HL-60 (cell line): ENCODE data around the gene SEC14L1.

Experiments used
- DNase-seq, 2 experiments: peaks; one replicate each; pipeline ENCODE4 v3.0.0-alpha.2; 2010 to 2020; ENCODE audit warnings: low read depth in 1 of 2, low spot score in 1 of 2
- H3K27ac ChIP-seq: fragments of 250-450 bp; sonication (Bioruptor Pico); replicated peaks from 2 replicates; pipeline ENCODE4 v1.5.1; 2020; ENCODE audit warnings: mild to moderate bottlenecking, moderate library complexity
- H3K27me3 ChIP-seq: fragments of 250-450 bp; sonication (Bioruptor Pico); 2 replicates; pipeline ENCODE4 v1.5.1; 2021; ENCODE audit warnings: mild to moderate bottlenecking, moderate library complexity; ENCODE audit not compliant: insufficient read depth, poor library complexity, severe bottlenecking
- H3K4me3 ChIP-seq: replicated peaks from 2 replicates; pipeline ENCODE4 v1.5.1; 2011; ENCODE audit warnings: mild to moderate bottlenecking, control low read depth, low read length; ENCODE audit not compliant: insufficient read depth
- GABPA ChIP-seq: IDR thresholded peaks from 2 replicates; pipeline ENCODE4 v1.6.1; 2012; ENCODE audit warnings: low read depth
- POLR2AphosphoS5 ChIP-seq: IDR thresholded peaks from 2 replicates; pipeline ENCODE4 v1.6.1; 2012; ENCODE audit warnings: low read depth
- SPI1 ChIP-seq: IDR thresholded peaks from 2 replicates; pipeline ENCODE4 v1.6.1; 2012; ENCODE audit warnings: low read depth, mild to moderate bottlenecking, borderline replicate concordance
- TF ChIP-seq, protein P1 (sequence below): IDR thresholded peaks from 2 replicates; pipeline ENCODE4 v1.6.1; 2012; ENCODE audit warnings: low read depth; ENCODE audit not compliant: insufficient replicate concordance
- TF ChIP-seq, protein P2 (sequence below): IDR thresholded peaks from one replicate; pipeline ENCODE4 v1.5.1; 2011; ENCODE audit warnings: low read length, control low read depth, inconsistent platforms; ENCODE audit not compliant: insufficient read depth

The SEC14L1 gene

GRCh38 chr17:77174928-77175661 is 34.3 kb downstream of the SEC14L1 start:
- Histone ChIP-seq H3K4me3 (no peak overlapping the region), H3K27me3 (no peaks in the 10 kb centered on the region), H3K27ac (no peak overlapping the region)
- TF ChIP-seq GABPA (no peak), SPI1 (no peak), POLR2AphosphoS5 (no peak)
- TF ChIP-seq, protein P1, sequence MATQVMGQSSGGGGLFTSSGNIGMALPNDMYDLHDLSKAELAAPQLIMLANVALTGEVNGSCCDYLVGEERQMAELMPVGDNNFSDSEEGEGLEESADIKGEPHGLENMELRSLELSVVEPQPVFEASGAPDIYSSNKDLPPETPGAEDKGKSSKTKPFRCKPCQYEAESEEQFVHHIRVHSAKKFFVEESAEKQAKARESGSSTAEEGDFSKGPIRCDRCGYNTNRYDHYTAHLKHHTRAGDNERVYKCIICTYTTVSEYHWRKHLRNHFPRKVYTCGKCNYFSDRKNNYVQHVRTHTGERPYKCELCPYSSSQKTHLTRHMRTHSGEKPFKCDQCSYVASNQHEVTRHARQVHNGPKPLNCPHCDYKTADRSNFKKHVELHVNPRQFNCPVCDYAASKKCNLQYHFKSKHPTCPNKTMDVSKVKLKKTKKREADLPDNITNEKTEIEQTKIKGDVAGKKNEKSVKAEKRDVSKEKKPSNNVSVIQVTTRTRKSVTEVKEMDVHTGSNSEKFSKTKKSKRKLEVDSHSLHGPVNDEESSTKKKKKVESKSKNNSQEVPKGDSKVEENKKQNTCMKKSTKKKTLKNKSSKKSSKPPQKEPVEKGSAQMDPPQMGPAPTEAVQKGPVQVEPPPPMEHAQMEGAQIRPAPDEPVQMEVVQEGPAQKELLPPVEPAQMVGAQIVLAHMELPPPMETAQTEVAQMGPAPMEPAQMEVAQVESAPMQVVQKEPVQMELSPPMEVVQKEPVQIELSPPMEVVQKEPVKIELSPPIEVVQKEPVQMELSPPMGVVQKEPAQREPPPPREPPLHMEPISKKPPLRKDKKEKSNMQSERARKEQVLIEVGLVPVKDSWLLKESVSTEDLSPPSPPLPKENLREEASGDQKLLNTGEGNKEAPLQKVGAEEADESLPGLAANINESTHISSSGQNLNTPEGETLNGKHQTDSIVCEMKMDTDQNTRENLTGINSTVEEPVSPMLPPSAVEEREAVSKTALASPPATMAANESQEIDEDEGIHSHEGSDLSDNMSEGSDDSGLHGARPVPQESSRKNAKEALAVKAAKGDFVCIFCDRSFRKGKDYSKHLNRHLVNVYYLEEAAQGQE = no peak
- TF ChIP-seq, protein P2, sequence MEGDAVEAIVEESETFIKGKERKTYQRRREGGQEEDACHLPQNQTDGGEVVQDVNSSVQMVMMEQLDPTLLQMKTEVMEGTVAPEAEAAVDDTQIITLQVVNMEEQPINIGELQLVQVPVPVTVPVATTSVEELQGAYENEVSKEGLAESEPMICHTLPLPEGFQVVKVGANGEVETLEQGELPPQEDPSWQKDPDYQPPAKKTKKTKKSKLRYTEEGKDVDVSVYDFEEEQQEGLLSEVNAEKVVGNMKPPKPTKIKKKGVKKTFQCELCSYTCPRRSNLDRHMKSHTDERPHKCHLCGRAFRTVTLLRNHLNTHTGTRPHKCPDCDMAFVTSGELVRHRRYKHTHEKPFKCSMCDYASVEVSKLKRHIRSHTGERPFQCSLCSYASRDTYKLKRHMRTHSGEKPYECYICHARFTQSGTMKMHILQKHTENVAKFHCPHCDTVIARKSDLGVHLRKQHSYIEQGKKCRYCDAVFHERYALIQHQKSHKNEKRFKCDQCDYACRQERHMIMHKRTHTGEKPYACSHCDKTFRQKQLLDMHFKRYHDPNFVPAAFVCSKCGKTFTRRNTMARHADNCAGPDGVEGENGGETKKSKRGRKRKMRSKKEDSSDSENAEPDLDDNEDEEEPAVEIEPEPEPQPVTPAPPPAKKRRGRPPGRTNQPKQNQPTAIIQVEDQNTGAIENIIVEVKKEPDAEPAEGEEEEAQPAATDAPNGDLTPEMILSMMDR = no peak
- no peak for DNase-seq

- no peak for DNase-seq
- no peak overlapping the region for H3K4me3 ChIP-seq
- TF ChIP-seq SPI1 (no peak), GABPA (no peak), POLR2AphosphoS5 (no peak)
- TF ChIP-seq, protein P1 = no peak
- TF ChIP-seq, protein P2 = no peak
- no peaks in the 10 kb centered on the region for H3K27me3 ChIP-seq
- H3K27ac ChIP-seq = no peak overlapping the region
Measured at GRCh38 chr17:77177002-77177741, 36.4 kb downstream of the SEC14L1 start.

DNA sequence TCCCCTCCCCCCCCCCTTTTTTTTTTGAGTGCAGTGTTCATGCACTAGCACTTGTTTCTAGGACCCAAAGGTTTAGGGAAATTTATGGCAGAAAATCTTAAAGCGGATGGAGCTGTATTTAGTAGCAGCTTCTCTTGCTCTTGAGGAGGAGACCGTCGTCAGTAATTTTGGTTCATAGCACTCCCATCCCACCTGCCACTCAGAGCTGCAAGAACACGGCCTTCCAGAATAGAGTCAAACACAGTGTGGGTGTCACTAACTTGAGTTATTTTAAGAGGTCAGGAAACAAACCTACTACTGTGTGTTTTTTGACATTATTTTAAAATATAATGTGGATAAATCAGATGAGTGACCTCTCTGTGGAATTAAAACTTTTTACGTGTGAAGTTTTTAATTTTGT is 37.3 kb downstream of the SEC14L1 start:
- Histone ChIP-seq H3K27ac (no peak overlapping the region), H3K27me3 (no peaks in the 10 kb centered on the region), H3K4me3 (no peak overlapping the region)
- TF ChIP-seq, protein P2 = no peak
- no peak for DNase-seq
